ENCODE measurements around the gene SLC24A3.
A peak's percentile ranks its signal among the peaks of the same experiment; 100 is the strongest.

Gene SLC24A3

GRCh38 chr20:19695081-19695480 is 482.6 kb downstream of the SLC24A3 start:
- no peak for DNase-seq

GRCh38 chr20:19696620-19697019 is 484.2 kb downstream of the SLC24A3 start:
- DNase-seq, result no peak

DNA sequence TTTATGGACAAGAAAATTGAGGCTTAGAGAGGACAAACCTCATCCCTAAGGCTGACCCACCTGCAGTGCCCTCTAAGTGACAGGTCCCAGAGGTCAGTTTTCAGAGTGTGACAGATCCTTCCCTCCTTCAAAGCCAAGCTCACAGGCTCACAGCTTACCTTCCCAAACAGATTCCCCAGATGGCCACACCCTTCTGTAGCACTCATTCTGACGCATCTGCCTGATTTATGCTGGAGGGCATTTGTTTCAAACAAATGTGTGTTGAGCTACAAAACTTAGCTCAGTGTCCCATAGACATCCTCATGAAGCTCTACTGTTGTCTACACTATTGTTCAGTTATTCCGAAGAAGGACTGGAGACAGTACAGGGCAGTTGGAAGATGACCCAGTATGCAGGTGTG is 485.0 kb downstream of the SLC24A3 start:
- no peak for DNase-seq

- DNase-seq, result peak; percentile 91
Measured at GRCh38 chr20:19699180-19699971, 486.9 kb downstream of the SLC24A3 start.

DNA sequence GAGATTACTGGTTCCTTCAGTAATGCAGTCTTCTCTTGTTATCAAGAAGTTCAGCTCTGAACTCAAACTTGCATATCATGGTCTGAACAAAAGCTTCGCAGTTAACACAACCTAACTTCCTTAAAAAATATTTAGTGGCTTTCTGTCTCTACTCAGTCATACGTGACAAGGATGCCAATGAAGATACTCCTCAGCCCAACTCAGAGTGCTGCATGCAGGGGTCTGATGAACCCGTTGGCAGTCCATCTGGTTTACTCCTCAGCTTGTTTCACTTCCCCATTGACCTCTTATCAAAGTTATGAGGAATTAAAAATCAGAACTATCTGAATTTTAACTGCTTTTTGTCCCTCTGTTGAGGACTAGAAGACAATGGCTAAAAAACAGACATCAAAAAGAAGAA is 489.0 kb downstream of the SLC24A3 start:
- no peak for DNase-seq

GRCh38 chr20:19706463-19706862 is 494.0 kb downstream of the SLC24A3 start:
- no peak for DNase-seq

- no peak for DNase-seq
Measured at GRCh38 chr20:19709635-19710335, 497.3 kb downstream of the SLC24A3 start.

DNA sequence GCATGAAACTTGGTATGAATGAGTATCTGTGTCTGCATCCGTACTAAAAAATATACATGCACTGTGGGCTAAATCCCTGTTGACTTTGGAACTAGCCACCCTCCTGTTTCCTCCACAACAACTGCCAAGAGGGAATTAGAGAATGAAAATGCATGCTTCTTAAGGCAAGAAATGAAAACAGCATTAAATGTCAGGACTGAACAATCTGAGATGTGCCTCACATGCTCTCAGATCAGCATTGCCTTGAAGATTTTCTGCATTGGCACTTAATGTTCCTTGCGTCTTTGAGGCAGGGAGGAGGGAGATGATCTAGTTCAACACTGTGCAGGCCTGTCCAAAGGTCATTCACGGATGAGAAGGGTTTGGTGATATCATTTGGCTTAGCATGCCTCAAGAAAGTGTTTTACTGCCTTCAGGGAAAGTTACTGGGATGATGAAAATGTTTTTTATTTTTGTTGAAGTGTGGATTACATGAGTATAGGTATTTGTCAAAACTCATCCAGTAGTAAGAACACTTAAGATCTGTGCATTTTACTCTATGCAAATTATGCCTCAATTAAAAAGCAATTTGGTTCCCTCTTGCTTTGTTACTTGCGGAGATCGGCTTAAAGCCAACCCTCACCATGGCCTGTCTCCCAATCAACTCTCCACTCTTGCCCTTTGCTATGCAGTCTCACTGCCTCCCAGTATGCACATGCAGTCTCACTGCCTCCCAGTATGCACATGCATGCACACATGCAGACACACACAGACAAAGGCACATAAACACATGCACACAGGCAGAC is 498.1 kb downstream of the SLC24A3 start:
- DNase-seq, result no peak

DNA sequence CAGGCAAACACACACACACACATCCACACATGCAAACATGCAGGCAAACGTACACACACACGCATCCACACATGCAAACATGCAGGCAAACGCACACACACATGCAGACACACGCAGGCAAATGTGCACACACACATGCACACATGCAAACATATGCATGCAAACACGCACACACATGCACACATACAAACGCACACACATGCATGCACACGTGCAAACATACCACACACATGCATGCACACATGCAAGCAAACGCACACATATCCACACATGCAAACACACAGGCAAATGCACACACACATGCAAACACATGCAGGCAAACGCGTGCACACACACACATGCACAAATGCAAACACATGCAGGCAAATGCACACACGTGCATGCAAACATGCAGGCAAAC is 498.7 kb downstream of the SLC24A3 start:
- DNase-seq, result no peak

DNA sequence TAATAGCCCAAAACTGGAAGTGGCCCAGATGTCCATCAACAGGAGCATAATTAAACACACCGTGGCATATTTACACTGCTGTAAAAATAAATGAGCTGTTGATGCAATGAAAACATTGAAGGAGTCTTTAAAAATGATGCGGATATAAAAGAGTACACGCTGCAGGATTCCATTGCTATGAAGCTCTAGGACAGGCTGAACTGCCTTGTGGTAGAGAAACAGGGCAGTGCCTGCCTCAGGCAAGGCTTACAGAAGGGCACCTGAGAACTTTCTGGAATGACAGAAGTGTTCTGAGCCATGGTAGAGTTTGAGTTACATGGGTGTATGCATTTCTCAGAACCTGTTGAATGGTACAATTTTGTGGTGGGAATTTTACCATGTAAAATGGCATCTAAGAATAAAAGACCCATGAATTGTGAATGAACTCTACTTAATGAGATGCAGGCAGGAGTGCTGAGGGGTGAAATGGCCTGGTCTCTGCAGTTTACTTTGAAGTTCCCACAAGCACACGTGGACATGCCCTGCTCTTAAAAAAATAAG is 500.3 kb downstream of the SLC24A3 start:
- no peak for DNase-seq

GRCh38 chr20:19713822-19714578 is 501.6 kb downstream of the SLC24A3 start:
- DNase-seq, result no peak

DNA sequence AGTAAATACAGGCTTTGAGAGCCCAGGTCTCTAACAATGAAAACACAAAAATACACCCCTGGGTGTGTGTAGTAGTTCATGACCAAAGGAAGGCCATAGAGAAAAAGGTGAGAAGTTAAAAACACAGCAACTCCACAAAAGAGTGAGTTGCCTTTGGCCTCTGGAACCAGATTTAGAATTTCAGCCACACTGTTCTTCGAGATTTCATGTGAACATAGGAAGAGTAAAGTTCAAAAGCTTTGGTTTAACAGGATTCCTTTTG is 502.1 kb downstream of the SLC24A3 start:
- no peak for DNase-seq

DNA sequence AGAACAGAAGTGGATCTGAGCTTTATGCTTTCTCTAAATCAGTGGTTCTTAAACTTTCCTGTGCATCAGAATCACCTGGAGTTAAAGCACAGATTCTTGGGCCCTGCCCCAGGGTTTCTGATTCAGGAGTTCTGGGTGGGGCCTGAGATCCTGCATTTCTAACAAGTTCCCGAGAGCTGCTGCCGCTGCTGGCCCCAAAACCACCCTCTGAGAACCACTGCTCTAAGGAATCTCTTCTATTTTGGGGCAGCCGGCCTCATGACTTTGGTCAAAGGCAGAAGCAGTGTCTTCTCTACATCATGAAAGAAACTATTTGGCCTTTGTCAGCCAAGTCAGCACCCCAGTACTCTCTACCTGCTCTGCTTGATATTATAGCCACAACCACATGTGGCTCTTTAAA is 503.5 kb downstream of the SLC24A3 start:
- no peak for DNase-seq

DNA sequence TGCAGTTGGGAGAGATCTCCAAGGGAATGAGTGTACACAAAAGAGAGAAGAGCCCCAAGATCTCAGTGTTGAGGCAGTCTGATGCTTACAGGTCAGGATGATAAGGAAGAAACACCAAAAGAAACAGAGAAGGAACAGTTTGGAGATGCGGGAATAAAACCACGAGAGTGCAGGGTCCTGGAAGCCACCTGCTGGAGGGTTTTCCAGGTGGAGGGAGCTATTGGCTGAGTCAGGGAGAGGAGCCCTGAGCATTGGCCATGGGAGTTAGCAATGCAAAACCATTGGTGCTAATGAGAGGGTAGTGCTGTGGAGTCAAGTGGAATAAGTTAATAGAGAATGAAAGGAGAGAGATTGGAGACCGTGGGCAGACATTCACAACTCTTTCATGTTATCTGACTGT is 506.4 kb downstream of the SLC24A3 start:
- no peak for DNase-seq

- no peak for DNase-seq
Measured at GRCh38 chr20:19720991-19721390, 508.5 kb downstream of the SLC24A3 start.

GRCh38 chr20:19723051-19723450 is 510.6 kb downstream of the SLC24A3 start:
- no peak for DNase-seq

DNA sequence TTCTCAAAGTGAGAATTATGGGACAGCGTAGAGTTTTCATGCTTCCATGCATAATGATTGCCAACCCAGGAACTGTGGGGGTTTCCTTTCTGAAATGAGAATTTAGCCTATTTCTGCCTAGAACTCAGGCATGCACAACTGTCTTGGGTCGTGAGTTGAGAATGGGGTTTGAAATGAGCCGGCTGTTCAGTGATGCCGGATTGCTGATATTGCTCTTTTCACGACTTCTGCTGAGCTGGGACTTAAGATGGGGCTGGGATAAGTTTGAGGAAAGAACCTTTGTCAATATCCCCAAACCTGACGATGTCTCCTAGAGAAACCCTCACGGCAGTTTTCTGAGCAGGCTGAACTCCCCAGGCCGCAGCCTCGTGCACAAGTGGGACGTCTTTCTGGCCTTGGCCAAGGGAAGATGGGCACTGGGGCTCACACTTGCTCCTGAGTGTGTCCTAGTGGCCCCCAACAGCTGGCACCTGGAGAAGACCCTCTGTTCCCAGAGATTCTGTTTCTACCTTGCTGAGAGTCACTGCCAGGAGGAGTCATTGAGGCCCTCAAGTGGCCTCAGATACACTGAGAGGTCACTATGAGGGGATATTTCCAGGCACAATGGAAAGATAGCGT is 511.5 kb downstream of the SLC24A3 start:
- no peak for DNase-seq

GRCh38 chr20:19725373-19725772 is 512.9 kb downstream of the SLC24A3 start:
- DNase-seq, result no peak

- DNase-seq, result no peak
Measured at GRCh38 chr20:19725814-19726525, 513.5 kb downstream of the SLC24A3 start.

DNA sequence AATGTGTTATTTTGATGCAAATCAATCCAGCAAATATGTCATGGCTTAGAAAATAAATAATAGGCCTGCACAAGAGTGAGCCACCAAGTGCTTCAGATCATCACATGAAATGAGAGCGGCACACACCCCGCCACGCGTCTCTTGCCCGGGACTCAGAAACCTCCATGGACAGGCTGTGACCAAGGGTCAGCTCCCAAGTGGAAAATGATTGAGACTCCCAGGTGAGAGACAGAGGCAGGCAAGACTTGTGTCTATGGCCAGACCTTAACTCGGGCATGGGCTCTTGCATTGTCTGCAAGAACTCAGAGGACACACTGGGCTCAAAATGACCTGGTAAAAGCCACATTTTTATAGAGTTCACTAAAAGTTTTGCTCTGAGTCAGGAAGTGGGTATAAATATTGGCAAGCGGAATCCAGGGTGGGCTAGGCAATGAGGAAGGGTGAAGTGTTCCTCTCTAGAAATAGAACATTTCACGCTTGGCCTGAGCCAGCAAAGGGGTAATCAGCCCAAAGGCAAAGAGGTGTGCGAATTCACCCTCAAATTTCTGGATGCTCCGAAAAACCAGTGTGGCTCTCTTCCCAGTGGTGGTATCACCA is 514.9 kb downstream of the SLC24A3 start:
- DNase-seq, result no peak

GRCh38 chr20:19729672-19730071 is 517.2 kb downstream of the SLC24A3 start:
- DNase-seq, result no peak

Measured in EL (cell line).